ENCODE results near the gene PUM2. TPM values are rescaled to one million over a fixed set of nuclear protein-coding genes. Genes with fewer than 3 reads are reported as not detected.
A peak's percentile ranks its signal among the peaks of the same experiment; 100 is the strongest.
"Not testable (repeated sequence)": the region's sequence is repeated elsewhere in the genome, so short reads cannot be mapped to it uniquely, and the experiment has no call there.

PUM2 gene
- total RNA-seq, 1 donor from 2014 or later = 112 TPM

GRCh38 chr2:20242727-20243377 is 107.8 kb downstream of the PUM2 start:
- Mint-ChIP-seq H3K4me1 (ENCODE audit: unreplicated experiment) (peaks cover 7% of the 10 kb centered on the region), H3K27me3 (no peaks in the 10 kb centered on the region), H3K27ac (no peak overlapping the region), H3K36me3 (peaks cover 13% of the 10 kb centered on the region), H3K9me3 (no peaks in the 10 kb centered on the region), H3K4me3 (no peak overlapping the region)
- no peak for DNase-seq (ENCODE audit: extremely low spot score, unreplicated experiment)
- no peak for TF ChIP-seq CTCF (conservative IDR thresholded peaks at IDR 0.05)

GRCh38 chr2:20241973-20242726 is 108.5 kb downstream of the PUM2 start:
- Mint-ChIP-seq H3K36me3 (peaks cover 7% of the 10 kb centered on the region), H3K27ac (no peak overlapping the region), H3K4me3 (no peak overlapping the region)

GRCh38 chr2:20240291-20240690 is 110.4 kb downstream of the PUM2 start:
- H3K27ac Mint-ChIP-seq; H3K36me3 Mint-ChIP-seq; H3K9me3 Mint-ChIP-seq; H3K27me3 Mint-ChIP-seq; DNase-seq (ENCODE audit: extremely low spot score, unreplicated experiment); H3K4me3 Mint-ChIP-seq: not testable (repeated sequence)
- H3K4me1 Mint-ChIP-seq (ENCODE audit: unreplicated experiment) = peaks cover 14% of the 10 kb centered on the region

More at GRCh38 chr2:20241973-20242726, 108.5 kb downstream of the PUM2 start:
- Mint-ChIP-seq H3K4me1 (ENCODE audit: unreplicated experiment) (peaks cover 7% of the 10 kb centered on the region), H3K9me3 (no peaks in the 10 kb centered on the region), H3K27me3 (no peaks in the 10 kb centered on the region)
- DNase-seq (ENCODE audit: extremely low spot score, unreplicated experiment) = no peak
- TF ChIP-seq CTCF (conservative IDR thresholded peaks at IDR 0.05) = peak; percentile 66

GRCh38 chr2:20236496-20236895 is 114.1 kb downstream of the PUM2 start:
- H3K9me3 Mint-ChIP-seq = no peaks in the 10 kb centered on the region

GRCh38 chr2:20235655-20236305 is 114.9 kb downstream of the PUM2 start:
- Mint-ChIP-seq H3K27ac (peak overlapping the region; percentile 93), H3K4me3 (no peak overlapping the region), H3K4me1 (ENCODE audit: unreplicated experiment) (peaks cover 19% of the 10 kb centered on the region), H3K36me3 (no peaks in the 10 kb centered on the region), H3K9me3 (no peaks in the 10 kb centered on the region), H3K27me3 (no peaks in the 10 kb centered on the region)
- TF ChIP-seq CTCF (conservative IDR thresholded peaks at IDR 0.05) = no peak
- no peak for DNase-seq (ENCODE audit: extremely low spot score, unreplicated experiment)

More at GRCh38 chr2:20236496-20236895, 114.1 kb downstream of the PUM2 start:
- Mint-ChIP-seq H3K4me1 (ENCODE audit: unreplicated experiment) (peaks cover 12% of the 10 kb centered on the region), H3K36me3 (no peaks in the 10 kb centered on the region), H3K27me3 (no peaks in the 10 kb centered on the region), H3K27ac (peak overlapping the region; percentile 93), H3K4me3 (peak overlapping the region; percentile 27)
- no peak for TF ChIP-seq CTCF (conservative IDR thresholded peaks at IDR 0.05)
- no peak for DNase-seq (ENCODE audit: extremely low spot score, unreplicated experiment)

- H3K4me3 Mint-ChIP-seq = not testable (repeated sequence)
Observed at GRCh38 chr2:20234597-20234996, 116.0 kb downstream of the PUM2 start.

More at GRCh38 chr2:20234597-20234996, 116.0 kb downstream of the PUM2 start:
- not testable (repeated sequence) for H3K27me3 Mint-ChIP-seq; H3K36me3 Mint-ChIP-seq; H3K9me3 Mint-ChIP-seq; DNase-seq (ENCODE audit: extremely low spot score, unreplicated experiment)
- Mint-ChIP-seq H3K27ac (peak overlapping the region; percentile 86), H3K4me1 (ENCODE audit: unreplicated experiment) (peaks cover 23% of the 10 kb centered on the region)
